Fibroblast of upper back skin (primary cell): ENCODE results near the gene NACAD.

ENCODE experiments used
- DNase-seq: peaks from one replicate; pipeline ENCODE4 v3.0.0-alpha.2; 2013

Gene NACAD

GRCh38 chr7:45087301-45088145, 1.2 kb downstream of the NACAD start:
- no peak for DNase-seq

GRCh38 chr7:45086331-45087065, 2.3 kb downstream of the NACAD start:
- DNase-seq = no peak

- DNase-seq = no peak
Observed at GRCh38 chr7:45085619-45086200, 3.1 kb downstream of the NACAD start.

GRCh38 chr7:45084901-45085618, 3.7 kb downstream of the NACAD start:
- DNase-seq = no peak

GRCh38 chr7:45084336-45084735, 4.4 kb downstream of the NACAD start:
- DNase-seq = no peak

GRCh38 chr7:45082831-45083331, 5.9 kb downstream of the NACAD start:
- DNase-seq = no peak

- DNase-seq = no peak
Observed at GRCh38 chr7:45082031-45082830, 6.5 kb downstream of the NACAD start.

- no peak for DNase-seq
Observed at GRCh38 chr7:45081670-45081974, 7.1 kb downstream of the NACAD start.

- DNase-seq = no peak
Observed at GRCh38 chr7:45080958-45081669, 7.7 kb downstream of the NACAD start.

GRCh38 chr7:45080265-45080957, 8.4 kb downstream of the NACAD start:
- DNase-seq = no peak

GRCh38 chr7:45078125-45078681, 10.6 kb downstream of the NACAD start:
- no peak for DNase-seq

- no peak for DNase-seq
Observed at GRCh38 chr7:45077579-45077978, 11.2 kb downstream of the NACAD start.

GRCh38 chr7:45076946-45077345, 11.8 kb downstream of the NACAD start:
- no peak for DNase-seq

- no peak for DNase-seq
Observed at GRCh38 chr7:45075871-45076796, 12.6 kb downstream of the NACAD start.

- no peak for DNase-seq
Observed at GRCh38 chr7:45075355-45075644, 13.5 kb downstream of the NACAD start.

- DNase-seq = no peak
Observed at GRCh38 chr7:45074528-45075354, 14.0 kb downstream of the NACAD start.

- no peak for DNase-seq
Observed at GRCh38 chr7:45073786-45074527, 14.8 kb downstream of the NACAD start.
